GM21786 (cell line): ENCODE data around the gene NKD2.
A peak's percentile ranks its signal among the peaks of the same experiment; 100 is the strongest.
"Not testable (repeated sequence)": the region's sequence is repeated elsewhere in the genome, so short reads cannot be mapped to it uniquely, and the experiment has no call there.

ENCODE experiments used
- ATAC-seq: cut with Tn5 transposase; IDR thresholded peaks from one replicate; pipeline ENCODE4 v1.9.1; 2021; ENCODE audit not compliant: unreplicated experiment

NKD2 gene, protein sequence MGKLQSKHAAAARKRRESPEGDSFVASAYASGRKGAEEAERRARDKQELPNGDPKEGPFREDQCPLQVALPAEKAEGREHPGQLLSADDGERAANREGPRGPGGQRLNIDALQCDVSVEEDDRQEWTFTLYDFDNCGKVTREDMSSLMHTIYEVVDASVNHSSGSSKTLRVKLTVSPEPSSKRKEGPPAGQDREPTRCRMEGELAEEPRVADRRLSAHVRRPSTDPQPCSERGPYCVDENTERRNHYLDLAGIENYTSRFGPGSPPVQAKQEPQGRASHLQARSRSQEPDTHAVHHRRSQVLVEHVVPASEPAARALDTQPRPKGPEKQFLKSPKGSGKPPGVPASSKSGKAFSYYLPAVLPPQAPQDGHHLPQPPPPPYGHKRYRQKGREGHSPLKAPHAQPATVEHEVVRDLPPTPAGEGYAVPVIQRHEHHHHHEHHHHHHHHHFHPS

GRCh38 chr5:1008451-1009358, at the start of gene NKD2:
TSS of gene NKD2 (plus strand) at chr5:1008802. CDS start at chr5:1009058, 256 bp downstream.
- no peak for ATAC-seq

- ATAC-seq, result no peak
Observed at GRCh38 chr5:959581-960531, 48.7 kb upstream of the NKD2 start.

- no peak for ATAC-seq
Observed at GRCh38 chr5:960551-960950, 48.1 kb upstream of the NKD2 start.

GRCh38 chr5:961002-961710, 47.4 kb upstream of the NKD2 start:
- ATAC-seq, result no peak

DNA sequence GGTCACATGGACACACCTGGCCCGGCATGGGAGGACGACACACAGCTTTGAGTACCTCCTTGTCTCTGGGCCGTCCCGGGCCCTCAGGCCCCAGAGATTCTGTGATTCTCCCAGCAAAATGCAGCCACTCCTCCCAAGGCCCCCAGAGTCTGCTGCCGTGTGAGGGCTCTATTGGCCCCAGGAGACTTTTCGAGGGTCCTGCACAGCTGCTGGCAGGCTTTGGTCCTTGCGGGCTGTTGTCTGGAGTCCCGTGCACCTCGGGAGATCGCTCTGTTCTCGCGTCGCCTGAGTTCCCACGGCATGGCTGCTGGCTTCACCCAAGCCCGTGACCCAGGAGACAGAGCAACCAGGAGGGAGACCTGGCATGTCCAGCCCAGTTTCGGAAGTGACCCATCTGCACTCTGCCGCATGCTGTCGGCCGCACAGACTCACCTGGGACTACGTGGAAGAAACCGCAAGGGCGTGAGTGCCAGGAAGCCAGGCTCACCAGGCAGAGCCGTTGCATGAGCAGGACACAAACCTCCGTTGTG, 46.8 kb upstream of the NKD2 start:
- ATAC-seq, result no peak

GRCh38 chr5:962386-962785, 46.2 kb upstream of the NKD2 start:
- no peak for ATAC-seq

- ATAC-seq, result no peak
Observed at GRCh38 chr5:962801-963200, 45.8 kb upstream of the NKD2 start.

- ATAC-seq, result peak; percentile 27
Observed at GRCh38 chr5:963310-963672, 45.3 kb upstream of the NKD2 start.

GRCh38 chr5:963673-964531, 44.7 kb upstream of the NKD2 start:
- ATAC-seq, result peak; percentile 71

DNA sequence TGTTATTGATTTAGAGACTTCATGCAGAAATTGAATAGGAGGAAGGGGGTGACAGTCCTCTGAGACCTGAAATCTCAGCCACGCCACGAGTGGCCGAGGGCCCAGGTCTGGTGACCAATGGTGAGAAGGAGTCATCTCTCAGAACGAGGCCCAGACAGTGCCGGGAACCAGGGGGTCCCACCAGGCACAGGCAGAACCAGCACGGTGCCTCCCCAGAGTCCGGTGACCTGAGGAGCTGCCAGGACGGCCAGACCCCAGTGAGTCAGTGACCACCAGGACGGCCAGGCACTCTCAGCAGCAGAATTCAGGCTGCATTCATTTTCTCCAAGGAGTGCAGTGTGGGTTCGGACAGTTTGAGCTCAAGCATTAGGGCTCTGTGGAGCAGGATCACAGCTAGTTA, 43.8 kb upstream of the NKD2 start:
- no peak for ATAC-seq

- ATAC-seq, result no peak
Observed at GRCh38 chr5:965604-966344, 42.8 kb upstream of the NKD2 start.

DNA sequence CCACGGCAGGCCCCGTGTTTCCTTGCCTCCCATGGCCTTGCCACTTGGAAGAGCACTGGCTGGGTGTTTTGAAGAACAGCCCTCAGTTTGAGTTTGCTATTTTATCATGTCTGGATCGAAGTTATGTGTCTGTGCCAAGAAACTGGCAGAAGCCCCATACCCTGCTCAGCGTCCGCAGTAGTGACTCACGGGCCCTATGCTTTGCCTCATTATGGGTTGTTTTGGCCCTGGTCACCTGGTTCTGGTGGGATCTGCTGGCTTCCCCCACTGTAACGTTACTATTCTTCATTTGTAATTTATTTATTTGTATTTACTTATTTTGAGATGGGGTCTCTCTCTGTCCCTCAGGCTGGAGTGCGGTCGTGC, 42.3 kb upstream of the NKD2 start:
- no peak for ATAC-seq

GRCh38 chr5:966941-967340, 41.7 kb upstream of the NKD2 start:
- ATAC-seq, result no peak

DNA sequence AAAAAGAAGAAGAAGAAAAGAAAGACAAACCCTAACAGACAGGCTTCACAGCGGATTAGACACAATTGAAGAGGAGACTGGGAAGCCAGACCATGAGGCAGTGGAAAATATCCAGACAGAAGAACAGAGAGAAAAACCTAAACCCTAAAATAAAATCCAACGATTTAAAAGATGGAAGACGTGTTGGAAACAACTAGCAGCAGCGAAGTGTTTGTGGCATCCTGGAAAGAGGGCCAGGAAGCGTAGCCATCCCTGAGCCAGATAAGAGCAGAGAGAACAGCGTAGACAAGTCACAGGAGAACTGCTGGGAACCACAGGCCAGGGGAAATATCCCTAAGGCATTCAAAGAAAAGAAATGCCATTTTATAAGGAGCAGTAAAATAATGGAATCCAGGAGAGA, 39.7 kb upstream of the NKD2 start:
- ATAC-seq, result no peak

- no peak for ATAC-seq
Observed at GRCh38 chr5:969408-969839, 39.2 kb upstream of the NKD2 start.

DNA sequence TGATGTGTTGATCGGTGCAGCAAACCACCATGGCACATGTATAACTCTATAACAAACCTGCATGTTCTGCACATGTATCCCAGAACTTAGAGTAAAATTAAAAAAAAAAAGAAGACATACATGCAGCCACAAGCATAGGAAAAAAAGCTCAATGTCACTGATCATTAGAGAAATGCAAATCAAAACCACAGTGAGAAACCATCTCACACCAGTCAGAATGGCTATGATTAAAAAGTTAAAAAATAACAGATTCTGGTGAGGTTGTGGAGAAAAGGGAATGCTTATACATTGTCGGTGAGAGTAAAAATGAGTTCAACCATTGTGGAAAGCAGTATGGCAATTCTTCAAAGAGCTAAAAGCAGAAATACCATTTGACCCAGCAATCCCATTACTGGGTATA, 36.0 kb upstream of the NKD2 start:
- not testable (repeated sequence) for ATAC-seq

DNA sequence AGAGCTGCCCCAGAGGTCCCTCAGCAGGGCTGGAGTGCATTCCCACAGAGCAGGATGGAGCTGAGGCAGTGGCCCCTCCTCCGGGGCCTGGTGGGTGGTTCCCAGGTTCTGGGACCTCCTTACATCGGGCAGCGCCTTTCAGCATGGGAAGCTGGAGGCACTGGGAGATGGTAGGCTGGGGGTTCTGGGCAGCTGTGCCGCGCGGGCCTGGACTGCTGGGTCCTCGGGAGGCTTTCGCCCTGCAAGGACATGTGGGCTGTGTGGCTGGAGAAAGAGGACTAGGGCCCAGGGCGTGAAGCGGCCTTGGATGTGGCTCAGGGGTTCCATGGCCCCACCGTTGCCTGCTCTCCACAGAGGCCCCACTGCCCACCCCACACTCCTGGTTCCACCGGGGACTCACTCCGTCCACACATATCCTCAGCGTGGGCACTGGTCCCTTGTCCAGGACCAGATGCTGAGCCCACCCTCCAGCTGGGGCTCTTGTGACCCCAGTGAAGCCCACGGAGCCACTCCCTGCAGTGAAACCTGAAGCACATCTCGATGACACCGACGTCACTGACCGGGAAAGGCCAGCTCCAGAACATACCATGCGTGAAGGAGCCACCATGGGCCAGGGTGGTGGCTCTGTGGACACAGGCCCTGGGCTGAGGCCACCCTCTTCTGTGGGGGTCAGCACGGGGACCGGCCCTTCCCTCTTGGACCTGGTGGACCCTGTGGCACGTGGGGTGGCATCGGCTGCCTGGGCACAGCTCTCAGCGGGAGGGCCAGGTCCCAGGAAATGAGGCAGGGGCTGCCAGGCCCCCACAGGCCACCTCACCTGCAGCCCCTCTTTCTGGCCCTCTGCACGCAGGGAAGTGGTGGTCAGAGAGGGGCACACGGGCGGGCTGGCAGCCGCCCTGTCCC, 31.5 kb upstream of the NKD2 start:
- no peak for ATAC-seq
